NCI-H128 (cell line): ENCODE data around the gene SLC6A18.

Experiments
- DNase-seq: peaks from one replicate; lab custom pipeline; 2025; ENCODE audit not compliant: unreplicated experiment; lab: John Stamatoyannopoulos, UW

Gene SLC6A18

GRCh38 chr5:1225081-1225480, at the start of gene SLC6A18:
Gene SLC6A18, plus strand, starts transcription at chr5:1225381. Its CDS starts 97 bp downstream, at chr5:1225478.
- DNase-seq, result no peak

- no peak for DNase-seq
Measured at GRCh38 chr5:1175801-1176472, 49.2 kb upstream of the SLC6A18 start.

- no peak for DNase-seq
Measured at GRCh38 chr5:1176473-1177391, 48.4 kb upstream of the SLC6A18 start.

- no peak for DNase-seq
Measured at GRCh38 chr5:1177826-1178528, 47.2 kb upstream of the SLC6A18 start.

GRCh38 chr5:1178529-1179382, 46.4 kb upstream of the SLC6A18 start:
- no peak for DNase-seq

GRCh38 chr5:1179383-1179715, 45.8 kb upstream of the SLC6A18 start:
- no peak for DNase-seq

GRCh38 chr5:1180096-1180495, 45.1 kb upstream of the SLC6A18 start:
- no peak for DNase-seq

- no peak for DNase-seq
Measured at GRCh38 chr5:1180841-1181271, 44.3 kb upstream of the SLC6A18 start.

- no peak for DNase-seq
Measured at GRCh38 chr5:1181451-1182359, 43.5 kb upstream of the SLC6A18 start.

- DNase-seq, result no peak
Measured at GRCh38 chr5:1182360-1182632, 42.9 kb upstream of the SLC6A18 start.

GRCh38 chr5:1182633-1183423, 42.4 kb upstream of the SLC6A18 start:
- no peak for DNase-seq

GRCh38 chr5:1183424-1184162, 41.6 kb upstream of the SLC6A18 start:
- DNase-seq, result no peak

GRCh38 chr5:1184163-1184470, 41.1 kb upstream of the SLC6A18 start:
- DNase-seq, result no peak

- no peak for DNase-seq
Measured at GRCh38 chr5:1184481-1184880, 40.7 kb upstream of the SLC6A18 start.

GRCh38 chr5:1185038-1185627, 40.0 kb upstream of the SLC6A18 start:
- DNase-seq, result no peak

GRCh38 chr5:1185629-1186350, 39.4 kb upstream of the SLC6A18 start:
- DNase-seq, result no peak

GRCh38 chr5:1186351-1187233, 38.6 kb upstream of the SLC6A18 start:
- no peak for DNase-seq
